ENCODE measurements around the gene FIZ1.

FIZ1 gene, protein sequence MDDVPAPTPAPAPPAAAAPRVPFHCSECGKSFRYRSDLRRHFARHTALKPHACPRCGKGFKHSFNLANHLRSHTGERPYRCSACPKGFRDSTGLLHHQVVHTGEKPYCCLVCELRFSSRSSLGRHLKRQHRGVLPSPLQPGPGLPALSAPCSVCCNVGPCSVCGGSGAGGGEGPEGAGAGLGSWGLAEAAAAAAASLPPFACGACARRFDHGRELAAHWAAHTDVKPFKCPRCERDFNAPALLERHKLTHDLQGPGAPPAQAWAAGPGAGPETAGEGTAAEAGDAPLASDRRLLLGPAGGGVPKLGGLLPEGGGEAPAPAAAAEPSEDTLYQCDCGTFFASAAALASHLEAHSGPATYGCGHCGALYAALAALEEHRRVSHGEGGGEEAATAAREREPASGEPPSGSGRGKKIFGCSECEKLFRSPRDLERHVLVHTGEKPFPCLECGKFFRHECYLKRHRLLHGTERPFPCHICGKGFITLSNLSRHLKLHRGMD

GRCh38 chr19:55599468-55599841 lies at the start of gene FIZ1:
Gene FIZ1, minus strand, starts transcription at chr19:55599517. Its CDS starts 1,652 bp downstream, at chr19:55597865.
- Histone ChIP-seq H3K36me3 (ENCODE audit: control insufficient read depth in 2 of 2, insufficient read depth in 2 of 2, low read length in 2 of 2) (peaks cover 9 to 16% of the 10 kb centered on the region in 2 donors), H3K9me3 (ENCODE audit: control insufficient read depth in 2 of 2, low read length in 2 of 2) (no peaks in the 10 kb centered on the region), H3K4me1 (ENCODE audit: control insufficient read depth, insufficient read depth, low read length) (peaks cover 13% of the 10 kb centered on the region), H3K27ac (ENCODE audit: low read length) (peak within 1 kb of the TSS; percentile 97), H3K27me3 (ENCODE audit: control insufficient read depth in 1 of 2, insufficient read depth in 2 of 2, low read length in 2 of 2) (no peaks in the 10 kb centered on the region), H3K9ac (ENCODE audit: low read length in 2 of 2) (peak within 1 kb of the TSS; percentile 96), H3K4me3 (ENCODE audit: low read length in 2 of 2) (peak within 1 kb of the TSS; percentile 96)

DNA sequence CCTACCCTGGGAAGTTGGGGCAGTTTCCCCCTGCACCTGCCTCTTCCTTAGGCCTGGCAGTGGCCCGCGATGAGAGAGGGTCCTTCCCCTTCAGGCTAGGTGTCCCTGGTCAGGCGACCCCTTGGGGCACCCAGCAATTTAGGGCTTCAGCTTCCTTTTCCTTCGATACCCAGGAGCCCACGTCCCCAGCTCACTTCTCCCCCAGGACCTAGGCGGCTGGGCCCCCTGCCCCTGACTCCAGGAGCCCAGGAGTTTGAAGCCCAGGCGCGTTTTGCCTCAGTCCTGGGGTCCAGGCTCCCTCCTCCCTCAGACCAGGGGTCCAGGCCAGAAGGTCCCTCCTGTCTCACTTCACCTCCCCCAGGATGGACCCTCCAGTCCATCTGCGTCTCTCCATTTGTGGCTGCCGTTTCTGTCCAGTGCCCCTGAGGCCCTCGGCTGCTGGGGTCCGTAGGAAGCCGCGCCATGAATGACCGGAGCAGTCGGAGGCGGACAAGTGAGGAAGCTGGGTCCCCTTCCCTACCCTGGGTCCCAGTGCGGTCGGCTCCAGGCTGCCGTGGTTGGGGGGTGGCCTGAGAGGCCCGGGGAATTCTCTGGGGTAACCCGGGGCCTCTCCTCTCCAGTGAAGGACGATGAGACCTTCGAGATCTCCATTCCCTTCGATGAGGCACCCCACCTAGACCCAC lies 49.4 kb upstream of the FIZ1 start:
- peak overlapping the region; percentile 83 to 84 for H3K4me3 ChIP-seq (ENCODE audit: low read length in 2 of 2)
- H3K9me3 ChIP-seq (ENCODE audit: control insufficient read depth in 2 of 2, low read length in 2 of 2), result no peaks in the 10 kb centered on the region
- H3K36me3 ChIP-seq (ENCODE audit: control insufficient read depth in 2 of 2, insufficient read depth in 2 of 2, low read length in 2 of 2), result peaks cover 6 to 10% of the 10 kb centered on the region in 2 donors
- H3K9ac ChIP-seq (ENCODE audit: low read length in 2 of 2), result peak overlapping the region; percentile 76 to 81
- H3K27ac ChIP-seq (ENCODE audit: low read length), result peak overlapping the region; percentile 82
- no peaks in the 10 kb centered on the region for H3K27me3 ChIP-seq (ENCODE audit: control insufficient read depth in 1 of 2, insufficient read depth in 2 of 2, low read length in 2 of 2)
- H3K4me1 ChIP-seq (ENCODE audit: control insufficient read depth, insufficient read depth, low read length), result peaks cover 41% of the 10 kb centered on the region

DNA sequence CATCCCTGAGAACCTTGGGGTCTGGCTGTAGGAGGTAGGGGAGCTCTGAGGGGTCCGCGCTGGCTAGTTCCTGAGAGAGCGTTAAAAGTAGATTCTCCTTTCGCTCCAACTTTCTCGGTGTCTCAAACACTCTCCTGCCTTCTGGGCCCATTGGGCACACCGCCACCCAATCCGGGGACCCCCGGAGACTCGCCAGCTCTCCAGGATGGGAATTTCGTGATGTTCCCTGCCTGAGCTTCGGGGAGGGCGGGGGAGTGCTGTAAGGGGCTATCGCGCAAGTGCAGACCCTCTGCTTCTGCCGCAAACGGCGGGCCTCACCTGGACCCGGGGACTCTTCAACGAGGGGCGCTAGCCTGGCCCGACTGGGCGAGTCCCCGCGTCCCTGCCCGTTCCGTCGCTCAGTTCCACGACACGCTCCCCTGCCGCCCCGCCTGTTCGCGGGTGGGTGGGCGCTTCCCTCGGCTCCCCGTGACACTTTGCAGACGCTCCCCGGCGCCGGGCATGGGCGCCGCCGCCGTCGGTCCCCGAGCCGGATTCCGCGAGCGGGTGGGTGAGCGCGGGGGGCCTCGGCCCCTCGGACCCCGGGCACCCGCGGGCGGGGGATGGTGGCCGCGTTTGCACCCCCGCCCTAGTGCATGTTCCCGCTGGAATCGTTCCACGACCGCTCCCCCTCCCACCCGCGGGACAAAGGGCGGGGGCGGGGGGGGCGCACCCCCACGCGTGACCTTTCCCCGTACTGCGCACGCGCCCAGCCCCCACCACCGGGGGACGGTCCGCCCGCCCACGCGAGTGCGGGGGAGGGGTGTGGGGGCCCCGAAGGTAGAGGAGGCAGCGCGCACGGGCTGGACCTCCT lies 48.6 kb upstream of the FIZ1 start, which contains the start of gene CCDC106:
Gene CCDC106 (plus strand): TSS at position 481 of the 853 bp plus-strand sequence. CDS start 835 bp downstream, outside the sequence.
- H3K9ac ChIP-seq (ENCODE audit: low read length in 2 of 2), result peak within 1 kb of the TSS; percentile 76 to 81
- H3K9me3 ChIP-seq (ENCODE audit: control insufficient read depth in 2 of 2, low read length in 2 of 2), result no peaks in the 10 kb centered on the region
- H3K4me1 ChIP-seq (ENCODE audit: control insufficient read depth, insufficient read depth, low read length), result peaks cover 45% of the 10 kb centered on the region
- peak within 1 kb of the TSS; percentile 82 for H3K27ac ChIP-seq (ENCODE audit: low read length)
- peaks cover 6 to 10% of the 10 kb centered on the region in 2 donors for H3K36me3 ChIP-seq (ENCODE audit: control insufficient read depth in 2 of 2, insufficient read depth in 2 of 2, low read length in 2 of 2)
- no peaks in the 10 kb centered on the region for H3K27me3 ChIP-seq (ENCODE audit: control insufficient read depth in 1 of 2, insufficient read depth in 2 of 2, low read length in 2 of 2)
- peak within 1 kb of the TSS; percentile 83 to 84 for H3K4me3 ChIP-seq (ENCODE audit: low read length in 2 of 2)

DNA sequence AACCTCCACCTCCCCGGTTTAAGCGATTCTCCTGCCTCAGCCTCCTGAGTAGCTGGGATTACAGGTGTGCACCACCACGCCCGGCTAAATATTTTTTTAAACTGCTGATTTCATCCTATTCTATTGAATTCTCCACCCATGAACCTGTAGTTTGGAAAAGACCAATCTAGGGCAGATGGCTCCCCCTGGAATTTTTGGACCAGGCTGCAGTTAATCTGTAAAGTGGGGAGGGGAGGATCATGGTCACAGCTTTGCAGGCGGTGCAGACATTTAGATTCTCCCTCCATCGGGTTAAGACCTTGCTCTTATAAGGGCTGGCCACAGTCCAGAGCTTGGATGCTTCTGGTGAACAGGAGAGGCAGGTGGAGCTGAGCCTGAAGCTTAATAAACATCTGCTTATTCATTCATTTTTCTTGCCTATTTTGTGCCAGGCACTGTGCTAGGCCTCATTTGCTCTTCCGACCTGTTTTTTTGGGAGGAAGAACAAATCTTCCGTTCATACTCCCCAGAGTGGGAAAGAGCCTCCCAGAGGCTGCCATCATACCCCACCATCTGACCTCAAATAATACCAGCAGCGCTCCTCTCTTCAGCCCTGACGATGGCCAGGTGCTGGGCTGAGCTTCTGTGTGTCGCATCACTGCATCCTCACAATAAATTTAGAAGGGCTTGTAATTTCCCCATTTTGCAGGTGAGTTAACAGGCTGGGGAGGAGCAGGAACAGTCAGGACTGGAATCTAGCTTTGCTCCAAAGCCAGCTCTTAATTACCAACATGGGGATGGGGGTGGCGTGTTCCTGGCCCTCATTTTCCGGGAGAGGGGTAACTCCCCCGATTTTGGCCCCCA lies 47.8 kb upstream of the FIZ1 start:
- Histone ChIP-seq H3K9ac (ENCODE audit: low read length in 2 of 2) (peak overlapping the region; percentile 76 to 81), H3K27ac (ENCODE audit: low read length) (peak overlapping the region; percentile 82), H3K4me1 (ENCODE audit: control insufficient read depth, insufficient read depth, low read length) (peaks cover 52% of the 10 kb centered on the region), H3K9me3 (ENCODE audit: control insufficient read depth in 2 of 2, low read length in 2 of 2) (no peaks in the 10 kb centered on the region), H3K27me3 (ENCODE audit: control insufficient read depth in 1 of 2, insufficient read depth in 2 of 2, low read length in 2 of 2) (no peaks in the 10 kb centered on the region), H3K4me3 (ENCODE audit: low read length in 2 of 2) (peak overlapping the region; percentile 83 to 84), H3K36me3 (ENCODE audit: control insufficient read depth in 2 of 2, insufficient read depth in 2 of 2, low read length in 2 of 2) (peaks cover 6 to 8% of the 10 kb centered on the region in 2 donors)

GRCh38 chr19:55645512-55645881 lies 46.2 kb upstream of the FIZ1 start:
- peaks cover 6 to 8% of the 10 kb centered on the region in 2 donors for H3K36me3 ChIP-seq (ENCODE audit: control insufficient read depth in 2 of 2, insufficient read depth in 2 of 2, low read length in 2 of 2)
- H3K4me1 ChIP-seq (ENCODE audit: control insufficient read depth, insufficient read depth, low read length), result peaks cover 58% of the 10 kb centered on the region
- no peak overlapping the region for H3K9ac ChIP-seq (ENCODE audit: low read length in 2 of 2)
- no peak overlapping the region for H3K27ac ChIP-seq (ENCODE audit: low read length)
- H3K9me3 ChIP-seq (ENCODE audit: control insufficient read depth in 2 of 2, low read length in 2 of 2), result no peaks in the 10 kb centered on the region
- H3K27me3 ChIP-seq (ENCODE audit: control insufficient read depth in 1 of 2, insufficient read depth in 2 of 2, low read length in 2 of 2), result no peaks in the 10 kb centered on the region
- H3K4me3 ChIP-seq (ENCODE audit: low read length in 2 of 2), result no peak overlapping the region

DNA sequence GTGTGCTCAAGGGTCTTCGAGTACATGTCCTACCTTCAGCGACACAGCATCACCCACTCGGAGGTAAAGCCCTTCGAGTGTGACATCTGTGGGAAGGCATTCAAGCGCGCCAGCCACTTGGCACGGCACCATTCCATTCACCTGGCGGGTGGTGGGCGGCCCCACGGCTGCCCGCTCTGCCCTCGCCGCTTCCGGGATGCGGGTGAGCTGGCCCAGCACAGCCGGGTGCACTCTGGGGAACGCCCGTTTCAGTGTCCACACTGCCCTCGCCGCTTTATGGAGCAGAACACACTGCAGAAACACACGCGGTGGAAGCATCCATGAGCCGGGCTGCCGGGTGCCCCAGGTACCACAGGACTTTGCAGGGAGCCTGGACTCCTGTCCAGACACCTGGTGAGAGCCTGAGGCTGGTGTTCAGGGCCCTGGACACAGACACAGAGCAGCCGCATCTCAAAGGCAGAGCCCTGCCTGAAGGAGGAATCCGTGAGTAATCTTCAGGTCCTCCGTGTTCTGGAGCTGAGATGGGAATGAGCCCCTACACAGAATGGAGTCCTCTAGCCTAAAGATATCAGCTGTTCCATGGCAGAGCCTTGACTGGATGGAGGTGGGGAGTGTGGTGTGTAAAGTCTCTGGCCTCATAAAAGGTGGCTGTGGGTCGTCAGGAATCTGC lies 45.7 kb upstream of the FIZ1 start:
- Histone ChIP-seq H3K4me3 (ENCODE audit: low read length in 2 of 2) (no peak overlapping the region), H3K4me1 (ENCODE audit: control insufficient read depth, insufficient read depth, low read length) (peaks cover 63% of the 10 kb centered on the region), H3K27ac (ENCODE audit: low read length) (no peak overlapping the region), H3K9me3 (ENCODE audit: control insufficient read depth in 2 of 2, low read length in 2 of 2) (no peaks in the 10 kb centered on the region), H3K36me3 (ENCODE audit: control insufficient read depth in 2 of 2, insufficient read depth in 2 of 2, low read length in 2 of 2) (peaks cover 6 to 8% of the 10 kb centered on the region in 2 donors), H3K27me3 (ENCODE audit: control insufficient read depth in 1 of 2, insufficient read depth in 2 of 2, low read length in 2 of 2) (no peaks in the 10 kb centered on the region), H3K9ac (ENCODE audit: low read length in 2 of 2) (no peak overlapping the region)

GRCh38 chr19:55644191-55644833 lies 45.0 kb upstream of the FIZ1 start:
- peak overlapping the region; percentile 49 for H3K27ac ChIP-seq (ENCODE audit: low read length)
- H3K27me3 ChIP-seq (ENCODE audit: control insufficient read depth in 1 of 2, insufficient read depth in 2 of 2, low read length in 2 of 2), result no peaks in the 10 kb centered on the region
- H3K4me3 ChIP-seq (ENCODE audit: low read length in 2 of 2), result peak overlapping the region; percentile 67 to 81
- no peaks in the 10 kb centered on the region for H3K9me3 ChIP-seq (ENCODE audit: control insufficient read depth in 2 of 2, low read length in 2 of 2)
- peaks cover 6 to 8% of the 10 kb centered on the region in 2 donors for H3K36me3 ChIP-seq (ENCODE audit: control insufficient read depth in 2 of 2, insufficient read depth in 2 of 2, low read length in 2 of 2)
- H3K9ac ChIP-seq (ENCODE audit: low read length in 2 of 2), result peak overlapping the region; percentile 69 to 80
- H3K4me1 ChIP-seq (ENCODE audit: control insufficient read depth, insufficient read depth, low read length), result peaks cover 63% of the 10 kb centered on the region

DNA sequence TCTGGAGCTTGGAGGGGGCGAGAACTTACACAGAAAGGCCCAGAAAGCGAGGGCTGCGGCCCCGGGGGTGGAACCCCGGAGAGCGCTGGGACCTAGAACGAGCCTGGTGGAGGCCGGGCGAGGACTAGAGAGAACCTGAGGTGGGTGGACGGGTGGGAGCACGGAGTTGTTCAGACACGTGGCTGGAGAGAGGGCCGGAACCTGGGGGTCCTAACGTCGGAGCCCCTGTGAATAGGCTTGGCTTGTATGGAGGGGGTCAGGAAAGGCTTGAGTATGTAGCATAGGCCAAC lies 44.5 kb upstream of the FIZ1 start:
- H3K9ac ChIP-seq (ENCODE audit: low read length in 2 of 2), result peak overlapping the region; percentile 69 to 80
- H3K4me3 ChIP-seq (ENCODE audit: low read length in 2 of 2), result peak overlapping the region; percentile 67 to 81
- peaks cover 6 to 8% of the 10 kb centered on the region in 2 donors for H3K36me3 ChIP-seq (ENCODE audit: control insufficient read depth in 2 of 2, insufficient read depth in 2 of 2, low read length in 2 of 2)
- H3K27me3 ChIP-seq (ENCODE audit: control insufficient read depth in 1 of 2, insufficient read depth in 2 of 2, low read length in 2 of 2), result no peaks in the 10 kb centered on the region
- peaks cover 62% of the 10 kb centered on the region for H3K4me1 ChIP-seq (ENCODE audit: control insufficient read depth, insufficient read depth, low read length)
- no peaks in the 10 kb centered on the region for H3K9me3 ChIP-seq (ENCODE audit: control insufficient read depth in 2 of 2, low read length in 2 of 2)
- H3K27ac ChIP-seq (ENCODE audit: low read length), result peak overlapping the region; percentile 49
